ENCODE data around the gene HERPUD1.
"Not testable (repeated sequence)": the region's sequence is repeated elsewhere in the genome, so short reads cannot be mapped to it uniquely, and the experiment has no call there.

Gene HERPUD1

DNA sequence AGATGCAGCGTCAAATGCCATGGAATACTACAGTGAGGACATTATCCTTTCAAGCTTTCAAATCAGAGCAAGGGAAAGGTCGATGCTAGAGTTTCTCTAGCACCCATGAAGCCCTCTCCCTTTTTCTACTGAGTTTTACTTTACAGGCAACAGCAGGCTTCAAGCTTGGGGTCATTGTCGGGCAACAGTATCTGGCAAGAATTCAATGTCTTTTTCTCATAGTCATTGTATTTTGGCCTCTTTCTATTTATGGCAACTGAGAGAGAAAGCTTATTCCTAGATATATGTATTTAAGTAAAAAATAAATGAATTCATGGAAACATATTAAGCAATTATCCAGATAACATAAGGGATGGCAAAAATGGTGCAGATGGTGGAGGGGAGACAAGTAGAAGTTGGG, 29.4 kb downstream of the HERPUD1 start:
- DNase-seq (ENCODE audit: low read depth): no peak

DNA sequence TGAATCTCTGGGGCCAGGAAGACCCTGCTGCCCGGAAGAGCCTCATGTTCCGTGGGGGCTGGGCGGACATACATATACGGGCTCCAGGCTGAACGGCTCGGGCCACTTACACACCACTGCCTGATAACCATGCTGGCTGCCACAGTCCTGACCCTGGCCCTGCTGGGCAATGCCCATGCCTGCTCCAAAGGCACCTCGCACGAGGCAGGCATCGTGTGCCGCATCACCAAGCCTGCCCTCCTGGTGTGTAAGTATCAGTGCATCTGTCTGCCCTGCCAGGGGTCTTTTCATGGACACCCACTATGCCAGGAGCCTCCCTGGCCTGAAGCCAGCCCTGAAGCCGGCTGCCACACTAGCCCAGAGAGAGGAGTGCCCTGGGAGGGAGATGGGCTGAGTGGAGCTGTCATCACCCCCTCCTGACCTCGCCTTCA, 29.9 kb downstream of the HERPUD1 start, which contains the start of gene CETP:
Gene CETP (plus strand): TSS at position 100 of the 431 bp plus-strand sequence. CDS start 30 bp downstream, at position 130.
- DNase-seq (ENCODE audit: low read depth): no peak

DNA sequence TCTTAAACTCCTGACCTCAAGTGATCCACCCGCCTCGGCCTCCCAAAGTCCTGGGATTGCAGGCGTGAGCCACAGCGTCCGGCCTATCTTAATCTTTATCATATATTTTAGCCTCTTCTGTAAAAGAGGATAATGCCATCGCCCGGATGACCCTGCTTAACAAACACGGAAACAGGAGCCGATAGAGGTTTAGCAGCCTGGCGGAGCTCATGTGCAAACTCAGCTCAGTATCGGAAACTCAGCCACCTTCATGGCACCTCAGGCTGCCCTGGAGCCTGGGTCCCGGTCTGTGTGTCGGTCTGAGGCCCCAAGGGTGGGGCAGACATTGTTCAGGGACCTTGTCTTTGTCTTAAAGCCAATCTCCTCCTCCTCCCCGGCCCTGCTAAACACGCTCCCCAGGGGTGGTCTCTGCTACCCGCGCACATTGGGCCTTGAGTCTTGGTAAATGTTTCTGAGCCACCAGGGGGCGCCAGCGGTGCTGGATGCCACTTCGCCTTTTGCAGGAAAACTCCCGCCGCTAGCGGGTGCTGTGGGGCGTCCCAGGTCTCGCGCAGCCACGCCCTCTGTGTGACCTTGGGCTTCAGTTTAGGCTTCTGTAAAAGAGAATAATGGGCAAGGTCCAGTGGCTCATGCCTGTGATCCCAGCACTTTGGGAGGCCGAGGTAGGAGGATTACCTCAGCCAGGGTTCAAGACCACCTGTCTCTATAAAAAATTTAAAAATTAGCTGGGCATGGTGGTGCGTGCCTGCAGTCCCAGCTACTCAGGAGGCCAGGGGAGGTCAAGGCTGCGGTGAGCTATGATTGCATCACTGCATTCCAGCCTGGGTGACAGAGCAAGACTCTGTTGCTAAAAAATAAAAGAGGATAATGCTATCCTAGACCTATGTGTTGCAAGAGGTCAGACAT, 32.6 kb downstream of the HERPUD1 start:
- peak; percentile 83 for DNase-seq (ENCODE audit: low read depth)

DNA sequence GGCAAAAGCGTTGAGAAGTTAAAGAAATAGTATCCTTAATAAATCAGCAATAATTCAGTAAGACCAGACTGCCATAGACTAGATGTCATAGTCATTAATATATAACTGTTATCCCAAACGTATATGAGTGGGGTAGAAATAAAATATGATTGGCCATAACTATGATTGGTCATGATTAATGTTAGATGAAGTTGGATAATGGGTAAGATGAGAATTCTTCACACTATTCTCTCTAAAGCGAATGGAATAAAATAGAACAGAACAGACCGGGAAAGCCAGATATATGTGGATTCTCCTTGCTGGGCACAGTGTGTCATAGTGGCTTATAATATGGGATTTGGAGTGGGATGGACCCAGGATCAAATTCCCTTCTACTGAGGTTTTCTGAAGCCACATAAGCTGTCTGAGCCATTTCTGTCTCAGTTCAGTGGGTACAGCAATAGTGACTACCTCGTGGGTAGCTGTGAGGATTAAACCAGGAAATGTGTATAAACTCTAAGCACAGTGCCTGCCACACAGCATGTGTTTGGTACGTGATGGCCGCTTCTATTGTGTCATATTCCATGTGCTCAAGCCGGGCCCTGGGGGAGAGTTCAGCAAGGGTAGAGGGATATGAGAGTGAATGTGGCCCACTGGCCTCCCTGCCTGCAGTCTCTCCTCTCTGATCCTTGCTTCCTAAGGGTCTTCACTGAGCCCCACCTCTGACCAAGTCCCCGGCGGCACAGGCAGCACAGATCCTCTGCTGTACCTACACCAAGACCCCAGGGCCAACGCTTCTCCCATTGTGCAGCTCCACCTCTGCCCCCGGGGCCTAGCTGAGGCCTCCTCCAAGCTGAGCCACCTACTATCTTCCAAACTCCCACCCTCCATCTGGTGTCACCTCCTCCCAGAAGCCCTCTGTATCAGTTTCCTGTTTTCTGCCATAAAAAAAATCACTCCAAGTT, 33.5 kb downstream of the HERPUD1 start:
- DNase-seq (ENCODE audit: low read depth): no peak

DNA sequence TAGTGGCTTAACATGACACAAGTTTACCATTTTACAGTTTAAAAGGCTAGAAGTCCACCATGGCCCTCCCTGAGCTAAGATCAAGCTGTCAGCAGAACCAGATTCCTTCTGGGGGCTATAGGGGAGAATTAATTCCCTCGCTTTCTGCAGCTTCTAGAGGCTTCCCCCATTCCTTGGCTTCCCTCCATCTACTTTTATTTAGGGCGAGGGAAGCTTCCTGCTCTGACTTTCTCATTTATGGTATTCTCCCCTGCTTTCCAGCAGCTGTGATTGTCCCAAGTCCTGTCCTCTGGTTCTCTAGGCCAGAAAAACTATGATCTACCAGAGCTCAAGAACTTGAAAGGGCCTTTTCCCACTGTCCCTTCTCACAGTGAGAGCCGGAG, 34.1 kb downstream of the HERPUD1 start:
- DNase-seq (ENCODE audit: low read depth): no peak

DNA sequence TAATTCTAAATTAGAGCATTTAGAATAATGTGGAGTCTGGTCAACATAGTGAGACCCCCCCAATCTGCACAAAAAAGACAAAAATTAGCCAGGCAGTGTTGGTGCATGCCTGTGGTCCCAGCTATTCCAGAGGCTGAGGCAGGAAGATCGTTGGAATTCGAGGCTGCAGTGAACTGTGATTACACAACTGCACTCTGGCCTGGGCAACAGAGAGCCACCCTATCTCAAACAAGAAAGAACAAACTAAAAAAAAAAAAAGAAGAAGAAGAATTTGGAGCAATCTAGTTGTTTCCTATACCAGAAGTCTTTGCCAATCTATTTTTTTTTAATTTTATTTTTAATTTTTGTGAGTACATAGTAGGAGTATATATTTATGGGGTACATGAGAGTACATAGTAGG, 35.8 kb downstream of the HERPUD1 start:
- no peak for DNase-seq (ENCODE audit: low read depth)

DNA sequence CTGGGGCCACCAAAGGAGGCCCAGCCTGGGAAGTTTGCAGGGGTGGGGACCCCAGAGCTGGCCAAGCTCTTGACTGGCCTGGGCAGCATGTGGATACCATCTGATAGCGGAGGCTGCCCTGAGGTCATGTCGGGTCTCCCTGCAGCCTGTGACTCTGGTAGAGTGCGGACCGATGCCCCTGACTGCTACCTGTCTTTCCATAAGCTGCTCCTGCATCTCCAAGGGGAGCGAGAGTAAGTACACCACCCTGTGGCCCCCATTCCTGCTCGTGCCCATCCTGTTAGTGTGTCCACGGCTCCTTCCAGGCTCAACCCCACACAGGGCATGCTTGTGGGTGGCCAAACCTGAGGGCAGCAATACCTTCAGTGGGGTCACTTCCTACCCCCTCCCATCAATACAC, 37.8 kb downstream of the HERPUD1 start:
- DNase-seq (ENCODE audit: low read depth): no peak

DNA sequence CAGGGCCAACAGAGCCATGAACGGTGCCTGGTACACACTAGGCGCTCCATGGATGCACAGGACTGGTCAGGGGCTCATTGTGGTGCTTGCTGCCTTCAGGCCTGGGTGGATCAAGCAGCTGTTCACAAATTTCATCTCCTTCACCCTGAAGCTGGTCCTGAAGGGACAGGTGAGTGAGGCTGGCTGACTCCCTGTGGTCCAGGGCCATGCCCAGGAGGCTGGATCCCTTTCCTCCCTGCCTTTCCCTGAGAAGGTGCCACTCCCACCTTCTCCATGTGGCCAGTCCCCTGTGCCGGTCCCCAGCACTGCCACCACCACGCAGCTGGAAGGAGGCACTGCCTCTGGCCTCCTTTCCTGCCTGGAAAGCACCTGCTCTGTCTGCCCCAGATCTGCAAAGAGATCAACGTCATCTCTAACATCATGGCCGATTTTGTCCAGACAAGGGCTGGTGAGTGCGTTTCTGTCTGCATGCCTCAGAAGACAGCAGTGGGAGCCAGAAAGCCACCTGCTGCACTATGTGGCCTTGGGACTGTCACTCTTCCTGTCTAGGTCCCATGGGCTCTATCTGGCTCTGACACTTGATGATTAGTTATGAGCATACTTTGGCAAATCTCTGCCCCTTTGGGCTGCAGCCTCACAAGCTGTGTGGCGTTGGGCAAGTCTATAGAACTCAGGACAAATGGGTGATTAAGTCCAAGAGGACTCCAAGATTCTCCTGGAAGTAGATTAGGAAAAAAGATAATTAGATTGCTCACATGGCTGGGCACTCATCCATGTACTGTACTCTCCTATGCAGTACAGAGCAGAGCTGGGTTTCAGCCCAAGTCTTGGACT, 39.2 kb downstream of the HERPUD1 start:
- no peak for DNase-seq (ENCODE audit: low read depth)

DNA sequence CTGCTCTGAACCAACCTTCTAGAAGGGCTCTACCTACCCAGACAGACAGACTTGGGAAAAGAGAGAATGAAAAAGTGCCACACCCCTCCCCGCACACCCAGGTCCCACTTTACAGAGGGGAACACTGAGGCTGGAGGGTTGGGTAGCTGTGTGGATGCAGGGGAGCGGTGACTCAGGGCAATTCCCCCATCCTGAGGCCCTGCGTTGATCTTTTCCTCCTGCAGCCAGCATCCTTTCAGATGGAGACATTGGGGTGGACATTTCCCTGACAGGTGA, 39.8 kb downstream of the HERPUD1 start:
- DNase-seq (ENCODE audit: low read depth): no peak

DNA sequence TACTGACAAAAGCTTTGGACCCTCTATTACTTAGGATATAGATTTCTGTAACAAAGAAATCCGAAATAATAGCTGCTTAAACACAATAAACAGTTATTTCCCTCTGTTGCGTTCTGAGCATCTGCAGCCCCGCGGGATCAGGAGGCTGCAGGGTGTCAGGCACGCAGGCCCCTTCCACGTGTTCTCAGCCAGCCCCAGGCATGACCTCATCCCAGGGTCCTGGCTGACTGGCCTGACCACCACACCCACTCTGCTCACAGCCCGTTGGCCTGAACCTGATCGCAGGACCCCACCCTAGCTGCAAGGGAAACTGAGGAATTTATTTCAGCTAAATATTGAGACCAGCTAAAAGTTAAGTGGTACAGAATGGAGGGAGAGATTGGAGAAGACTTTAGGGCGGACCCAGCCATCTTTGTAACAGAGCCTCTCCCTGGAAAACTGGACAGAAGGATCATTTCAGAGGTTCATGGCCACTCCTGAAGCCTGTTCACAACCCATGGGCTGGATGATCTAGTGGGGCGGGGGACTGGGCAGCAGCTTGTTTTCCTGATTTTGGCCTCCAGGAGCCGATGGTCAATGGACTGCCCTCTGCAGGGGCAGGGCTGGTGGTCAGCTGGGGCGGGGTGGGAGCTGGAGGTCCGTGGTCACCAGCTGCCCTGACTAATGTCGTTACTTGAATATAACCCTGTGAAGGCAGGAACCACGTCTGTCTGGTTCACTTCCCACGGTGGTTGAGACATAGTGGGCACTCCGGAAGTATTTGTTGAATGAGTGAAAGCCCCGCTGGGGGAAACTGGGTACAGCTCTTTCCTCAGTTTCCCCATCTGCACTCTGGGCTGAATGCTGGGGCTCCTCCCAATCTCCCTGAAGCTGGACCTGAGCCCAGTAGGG, 40.7 kb downstream of the HERPUD1 start:
- DNase-seq (ENCODE audit: low read depth): no peak

DNA sequence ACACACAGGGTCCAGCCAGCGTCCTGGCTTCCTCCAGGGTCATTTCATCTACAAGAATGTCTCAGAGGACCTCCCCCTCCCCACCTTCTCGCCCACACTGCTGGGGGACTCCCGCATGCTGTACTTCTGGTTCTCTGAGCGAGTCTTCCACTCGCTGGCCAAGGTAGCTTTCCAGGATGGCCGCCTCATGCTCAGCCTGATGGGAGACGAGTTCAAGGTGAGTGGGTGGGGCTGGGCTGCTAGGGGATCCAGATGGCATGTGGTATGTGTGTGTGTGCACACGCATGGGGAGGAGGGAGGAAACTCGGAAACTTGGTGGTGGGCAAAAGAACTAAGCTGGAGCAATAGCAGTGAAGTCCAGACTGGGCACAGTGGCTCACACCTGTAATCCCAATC, 41.4 kb downstream of the HERPUD1 start:
- DNase-seq (ENCODE audit: low read depth): no peak

DNA sequence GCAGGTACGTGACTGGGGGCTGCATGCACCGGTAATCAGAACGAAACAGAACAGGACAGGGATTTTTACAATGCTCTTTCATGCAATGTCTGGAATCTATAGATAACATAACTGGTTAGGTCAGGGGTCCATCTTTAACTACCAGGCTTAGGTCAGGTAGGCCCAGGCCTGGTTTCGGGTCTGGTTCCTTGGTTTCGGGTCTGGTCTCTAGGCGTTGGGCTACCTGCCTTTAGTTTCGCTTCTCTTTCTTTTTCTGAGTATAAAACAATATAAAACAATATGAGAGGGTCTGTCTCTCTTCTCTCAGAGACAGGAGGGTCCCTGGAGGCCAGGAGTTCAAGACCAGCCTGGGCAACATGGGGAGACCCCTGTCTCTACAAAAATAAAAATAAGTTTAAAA, 42.0 kb downstream of the HERPUD1 start:
- not testable (repeated sequence) for DNase-seq (ENCODE audit: low read depth)

DNA sequence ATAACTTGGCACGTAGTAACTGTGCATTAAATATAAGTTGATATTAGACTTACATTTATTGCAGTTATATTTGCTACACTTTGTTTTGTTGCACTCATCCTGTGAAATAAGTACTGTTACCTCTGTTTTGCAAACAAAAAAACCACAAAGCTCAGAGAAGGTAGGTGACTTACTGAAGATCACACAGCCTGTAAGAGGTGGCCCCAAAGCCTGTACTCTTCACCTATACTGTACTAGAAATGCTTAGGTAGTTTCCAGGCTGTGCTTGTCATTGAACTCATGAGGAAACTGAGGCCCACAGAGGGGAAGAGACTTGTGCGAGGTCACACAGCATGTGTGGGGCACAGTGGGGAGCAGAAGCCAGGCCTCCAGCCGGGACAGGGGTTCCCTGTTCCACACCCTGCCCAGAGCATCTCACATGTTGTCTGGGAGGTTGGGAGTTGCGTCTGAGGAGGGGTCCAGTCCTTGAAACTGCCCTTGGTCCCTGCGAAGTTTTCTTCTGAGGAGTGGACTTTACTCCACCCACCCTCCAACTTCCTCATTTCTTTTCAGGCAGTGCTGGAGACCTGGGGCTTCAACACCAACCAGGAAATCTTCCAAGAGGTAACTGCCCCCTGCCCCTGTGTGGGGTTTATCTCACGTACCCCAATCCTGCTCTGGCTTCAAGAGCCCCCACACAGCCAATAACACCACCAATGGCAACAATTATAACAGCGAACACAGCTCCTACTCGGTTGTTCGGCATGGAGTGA, 42.8 kb downstream of the HERPUD1 start:
- no peak for DNase-seq (ENCODE audit: low read depth)

DNA sequence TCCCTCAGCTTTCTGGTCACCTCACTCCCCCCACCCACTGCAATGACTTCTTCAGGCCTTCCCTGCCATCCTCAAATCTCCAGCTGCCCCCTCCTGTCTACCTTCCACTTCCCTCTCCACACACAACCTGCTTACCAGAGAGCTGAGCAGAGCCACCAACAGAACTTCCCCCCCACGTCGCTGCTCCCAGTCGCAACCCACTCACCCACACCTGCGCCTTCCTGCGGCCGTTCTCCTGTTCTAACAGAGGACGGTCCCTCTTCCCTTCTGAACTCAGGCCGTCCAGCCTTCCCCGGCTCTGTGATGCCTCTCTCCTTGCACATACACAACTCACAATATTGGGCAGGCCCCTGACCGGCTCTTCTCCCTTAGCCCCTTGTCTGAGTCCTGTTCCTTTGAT, 43.8 kb downstream of the HERPUD1 start:
- no peak for DNase-seq (ENCODE audit: low read depth)

DNA sequence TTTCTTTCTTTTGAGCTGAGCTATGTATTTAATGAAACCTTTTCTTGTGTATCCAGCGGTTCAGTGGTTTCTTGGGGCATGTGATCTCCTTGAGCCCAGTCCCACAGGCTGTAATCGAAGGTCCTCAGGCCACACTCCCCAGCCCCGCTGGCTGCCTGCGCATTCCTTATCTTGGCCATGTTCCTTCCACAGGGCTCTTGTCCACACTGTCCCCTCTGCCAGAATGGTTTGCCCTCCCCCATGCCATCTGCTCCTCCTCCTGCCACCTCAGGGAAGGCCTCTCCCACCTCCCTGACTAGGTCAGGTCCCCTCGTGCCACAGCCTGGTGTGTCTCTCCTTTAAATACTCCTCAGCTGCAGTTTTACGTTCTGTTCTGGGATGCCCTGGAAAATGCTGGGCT, 45.3 kb downstream of the HERPUD1 start:
- DNase-seq (ENCODE audit: low read depth): no peak

DNA sequence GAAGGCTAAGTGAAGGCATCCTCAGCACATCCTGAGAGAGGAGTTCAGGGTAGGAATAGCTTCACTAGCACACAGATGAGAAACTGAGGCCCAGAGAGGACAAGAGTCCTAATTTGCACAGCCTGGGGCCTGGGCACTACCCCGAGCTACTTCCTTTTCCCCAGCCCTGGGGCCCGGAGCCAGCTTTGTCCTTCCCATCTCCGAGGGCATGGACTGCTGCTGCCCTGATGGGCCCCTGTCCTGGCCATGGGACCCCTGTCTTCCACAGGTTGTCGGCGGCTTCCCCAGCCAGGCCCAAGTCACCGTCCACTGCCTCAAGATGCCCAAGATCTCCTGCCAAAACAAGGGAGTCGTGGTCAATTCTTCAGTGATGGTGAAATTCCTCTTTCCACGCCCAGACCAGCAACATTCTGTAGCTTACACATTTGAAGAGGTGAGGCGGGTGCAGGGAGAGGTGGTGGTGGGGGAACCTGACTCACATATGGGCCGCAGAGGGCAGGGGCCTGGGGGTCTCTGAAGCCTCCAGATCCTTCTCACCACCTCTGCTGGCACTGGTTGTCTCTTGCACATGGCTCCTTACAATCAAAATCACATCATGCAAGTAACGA, 46.0 kb downstream of the HERPUD1 start:
- no peak for DNase-seq (ENCODE audit: low read depth)

DNA sequence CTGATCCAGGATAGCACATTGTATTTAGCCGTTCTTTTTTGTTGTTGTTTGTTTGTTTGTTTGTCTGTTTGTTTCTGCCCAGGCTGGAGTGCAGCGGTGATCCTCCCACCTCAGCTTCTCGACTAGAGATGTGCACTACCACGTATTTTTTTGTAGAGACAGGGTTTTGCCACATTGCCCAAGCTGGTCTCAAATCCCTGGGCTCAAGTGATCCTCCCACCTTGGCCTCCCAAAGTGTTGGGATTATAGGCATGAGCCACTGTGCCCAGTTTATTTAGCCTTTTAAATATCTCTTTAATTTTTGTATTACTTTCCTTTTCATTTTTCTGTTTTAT, 48.2 kb downstream of the HERPUD1 start:
- DNase-seq (ENCODE audit: low read depth): no peak

DNA sequence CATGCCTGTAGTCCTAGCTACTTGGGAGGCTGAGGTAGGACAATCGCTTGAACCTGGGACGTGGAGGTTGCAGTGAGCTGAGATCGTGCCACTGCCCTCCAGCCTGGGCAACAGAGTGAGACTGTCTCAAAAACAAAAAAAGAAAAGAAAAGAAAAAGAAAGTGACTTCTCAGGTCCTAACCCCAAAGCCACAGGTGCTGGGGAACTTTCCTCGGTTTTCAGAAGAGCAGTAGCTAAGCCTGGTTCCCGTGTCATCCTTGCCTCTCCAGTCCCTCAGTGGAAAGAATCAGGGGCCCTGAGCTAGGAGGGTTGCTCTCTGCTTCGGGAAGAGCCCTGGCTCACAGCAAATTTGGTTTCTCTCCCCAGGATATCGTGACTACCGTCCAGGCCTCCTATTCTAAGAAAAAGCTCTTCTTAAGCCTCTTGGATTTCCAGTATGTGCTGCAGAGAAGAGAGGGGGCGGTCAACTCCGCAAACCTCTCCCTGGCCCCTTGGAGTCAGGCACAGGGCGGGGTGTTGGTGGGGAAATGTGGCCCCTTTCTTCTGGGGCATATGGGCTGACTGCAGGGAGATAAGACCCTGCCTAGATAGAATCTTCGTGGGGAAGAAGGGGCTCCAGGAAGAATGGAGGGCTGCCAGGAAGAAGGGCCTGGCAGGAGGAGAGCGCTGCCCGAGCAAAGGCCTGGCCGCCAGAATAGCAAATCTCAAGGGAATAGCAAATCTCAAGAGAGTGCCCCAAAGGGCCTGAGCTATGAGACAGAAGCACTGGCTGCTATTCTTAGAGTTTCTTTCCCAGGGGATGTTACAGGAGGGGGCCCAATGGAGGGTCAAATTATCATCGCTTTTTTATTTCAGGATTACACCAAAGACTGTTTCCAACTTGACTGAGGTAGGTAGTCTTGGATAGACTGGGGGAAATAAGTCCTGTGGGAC, 49.1 kb downstream of the HERPUD1 start:
- no peak for DNase-seq (ENCODE audit: low read depth)

DNA sequence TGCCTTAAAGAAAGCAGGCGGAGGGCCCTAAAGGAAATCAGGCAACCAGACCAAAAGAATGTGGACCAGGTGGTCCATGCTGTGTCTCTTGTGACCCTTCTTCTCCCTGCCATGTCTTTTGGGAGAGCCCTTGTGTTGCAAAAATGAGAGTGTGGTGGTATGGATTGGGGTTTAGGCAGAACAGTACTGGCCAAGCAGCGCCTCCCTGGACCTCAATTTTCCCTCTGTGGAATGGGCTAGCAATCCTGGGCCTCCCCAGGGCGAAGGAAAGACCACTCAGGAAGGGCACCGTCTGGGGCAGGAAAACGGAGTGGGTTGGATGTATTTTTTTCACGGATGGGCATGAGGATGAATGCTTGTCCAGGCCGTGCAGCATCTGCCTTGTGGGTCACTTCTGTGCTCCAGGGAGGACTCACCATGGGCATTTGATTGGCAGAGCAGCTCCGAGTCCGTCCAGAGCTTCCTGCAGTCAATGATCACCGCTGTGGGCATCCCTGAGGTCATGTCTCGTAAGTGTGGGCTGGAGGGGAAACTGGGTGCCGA, 49.9 kb downstream of the HERPUD1 start:
- DNase-seq (ENCODE audit: low read depth): no peak

Data from stimulated activated CD8-positive, alpha-beta memory T cell treated with anti-CD3 and anti-CD28 coated beads, Interleukin-12 subunit alpha, Interleukin-12 subunit beta, amount 100 ng/mL, for 4 hours (primary cell).